ENCODE data around the gene GSTM4.
"Not testable (repeated sequence)": the region's sequence is repeated elsewhere in the genome, so short reads cannot be mapped to it uniquely, and the experiment has no call there.

The GSTM4 gene

DNA sequence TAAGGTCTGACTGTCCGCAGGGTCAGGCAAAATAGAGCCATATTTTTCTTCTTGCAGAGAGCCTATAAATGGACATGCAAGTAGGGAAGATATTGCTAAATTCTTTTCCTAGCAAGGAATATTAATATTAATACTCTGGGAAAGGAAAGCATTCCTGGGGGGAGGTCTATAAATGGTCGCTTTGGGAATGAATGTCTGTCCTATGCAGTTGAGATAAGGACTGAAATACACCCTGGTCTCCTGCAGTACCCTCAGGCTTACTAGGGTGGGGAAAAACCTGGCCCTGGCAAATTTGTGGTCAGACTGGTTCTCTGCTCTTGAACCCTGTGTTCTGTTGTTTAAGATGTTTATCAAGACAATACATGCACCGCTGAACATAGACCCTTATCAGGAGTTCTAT lies 47.0 kb downstream of the GSTM4 start:
- H3K27me3 ChIP-seq (ENCODE audit: insufficient read depth, poor library complexity, severe bottlenecking); DNase-seq (ENCODE audit: low read depth in 1 of 2, low spot score in 1 of 2); H3K27ac ChIP-seq (replicated peaks); H3K4me3 ChIP-seq (replicated peaks; ENCODE audit: insufficient read depth, low read length): not testable (repeated sequence)

DNA sequence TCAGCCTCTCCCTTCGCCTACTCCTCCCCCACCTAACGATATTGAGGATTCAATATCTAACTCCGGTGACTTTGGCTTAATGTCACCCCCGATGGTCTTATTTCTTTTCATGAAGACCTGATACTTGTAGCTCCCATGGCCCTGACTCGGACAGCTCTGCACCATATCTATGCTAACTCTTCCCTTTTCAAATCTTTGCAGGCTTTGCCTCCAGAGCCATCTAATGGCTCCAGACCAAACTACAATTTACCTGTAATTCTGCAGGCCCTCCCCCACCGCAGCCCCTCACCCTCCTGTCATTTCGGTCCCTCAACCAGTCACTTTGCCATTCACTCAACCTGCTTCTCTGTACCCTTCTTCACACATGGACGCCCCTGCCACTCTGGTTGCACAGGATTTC lies 48.3 kb downstream of the GSTM4 start:
- no peak overlapping the region for H3K4me3 ChIP-seq (replicated peaks; ENCODE audit: insufficient read depth, low read length)
- no peaks in the 10 kb centered on the region for H3K27me3 ChIP-seq (ENCODE audit: insufficient read depth, poor library complexity, severe bottlenecking)
- no peak for DNase-seq (ENCODE audit: low read depth in 1 of 2, low spot score in 1 of 2)
- no peak overlapping the region for H3K27ac ChIP-seq (replicated peaks)
- TF ChIP-seq SPI1 (IDR thresholded peaks at IDR 0.05; ENCODE audit: borderline replicate concordance, low read depth) (no peak), GABPA (IDR thresholded peaks at IDR 0.05; ENCODE audit: low read depth) (no peak), POLR2AphosphoS5 (IDR thresholded peaks at IDR 0.05; ENCODE audit: low read depth) (no peak)
- TF ChIP-seq, protein P1, sequence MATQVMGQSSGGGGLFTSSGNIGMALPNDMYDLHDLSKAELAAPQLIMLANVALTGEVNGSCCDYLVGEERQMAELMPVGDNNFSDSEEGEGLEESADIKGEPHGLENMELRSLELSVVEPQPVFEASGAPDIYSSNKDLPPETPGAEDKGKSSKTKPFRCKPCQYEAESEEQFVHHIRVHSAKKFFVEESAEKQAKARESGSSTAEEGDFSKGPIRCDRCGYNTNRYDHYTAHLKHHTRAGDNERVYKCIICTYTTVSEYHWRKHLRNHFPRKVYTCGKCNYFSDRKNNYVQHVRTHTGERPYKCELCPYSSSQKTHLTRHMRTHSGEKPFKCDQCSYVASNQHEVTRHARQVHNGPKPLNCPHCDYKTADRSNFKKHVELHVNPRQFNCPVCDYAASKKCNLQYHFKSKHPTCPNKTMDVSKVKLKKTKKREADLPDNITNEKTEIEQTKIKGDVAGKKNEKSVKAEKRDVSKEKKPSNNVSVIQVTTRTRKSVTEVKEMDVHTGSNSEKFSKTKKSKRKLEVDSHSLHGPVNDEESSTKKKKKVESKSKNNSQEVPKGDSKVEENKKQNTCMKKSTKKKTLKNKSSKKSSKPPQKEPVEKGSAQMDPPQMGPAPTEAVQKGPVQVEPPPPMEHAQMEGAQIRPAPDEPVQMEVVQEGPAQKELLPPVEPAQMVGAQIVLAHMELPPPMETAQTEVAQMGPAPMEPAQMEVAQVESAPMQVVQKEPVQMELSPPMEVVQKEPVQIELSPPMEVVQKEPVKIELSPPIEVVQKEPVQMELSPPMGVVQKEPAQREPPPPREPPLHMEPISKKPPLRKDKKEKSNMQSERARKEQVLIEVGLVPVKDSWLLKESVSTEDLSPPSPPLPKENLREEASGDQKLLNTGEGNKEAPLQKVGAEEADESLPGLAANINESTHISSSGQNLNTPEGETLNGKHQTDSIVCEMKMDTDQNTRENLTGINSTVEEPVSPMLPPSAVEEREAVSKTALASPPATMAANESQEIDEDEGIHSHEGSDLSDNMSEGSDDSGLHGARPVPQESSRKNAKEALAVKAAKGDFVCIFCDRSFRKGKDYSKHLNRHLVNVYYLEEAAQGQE (IDR thresholded peaks at IDR 0.05; ENCODE audit: insufficient replicate concordance, low read depth), result no peak
- TF ChIP-seq, protein P2, sequence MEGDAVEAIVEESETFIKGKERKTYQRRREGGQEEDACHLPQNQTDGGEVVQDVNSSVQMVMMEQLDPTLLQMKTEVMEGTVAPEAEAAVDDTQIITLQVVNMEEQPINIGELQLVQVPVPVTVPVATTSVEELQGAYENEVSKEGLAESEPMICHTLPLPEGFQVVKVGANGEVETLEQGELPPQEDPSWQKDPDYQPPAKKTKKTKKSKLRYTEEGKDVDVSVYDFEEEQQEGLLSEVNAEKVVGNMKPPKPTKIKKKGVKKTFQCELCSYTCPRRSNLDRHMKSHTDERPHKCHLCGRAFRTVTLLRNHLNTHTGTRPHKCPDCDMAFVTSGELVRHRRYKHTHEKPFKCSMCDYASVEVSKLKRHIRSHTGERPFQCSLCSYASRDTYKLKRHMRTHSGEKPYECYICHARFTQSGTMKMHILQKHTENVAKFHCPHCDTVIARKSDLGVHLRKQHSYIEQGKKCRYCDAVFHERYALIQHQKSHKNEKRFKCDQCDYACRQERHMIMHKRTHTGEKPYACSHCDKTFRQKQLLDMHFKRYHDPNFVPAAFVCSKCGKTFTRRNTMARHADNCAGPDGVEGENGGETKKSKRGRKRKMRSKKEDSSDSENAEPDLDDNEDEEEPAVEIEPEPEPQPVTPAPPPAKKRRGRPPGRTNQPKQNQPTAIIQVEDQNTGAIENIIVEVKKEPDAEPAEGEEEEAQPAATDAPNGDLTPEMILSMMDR (IDR thresholded peaks at IDR 0.05; ENCODE audit: insufficient read depth, low read length), result no peak

DNA sequence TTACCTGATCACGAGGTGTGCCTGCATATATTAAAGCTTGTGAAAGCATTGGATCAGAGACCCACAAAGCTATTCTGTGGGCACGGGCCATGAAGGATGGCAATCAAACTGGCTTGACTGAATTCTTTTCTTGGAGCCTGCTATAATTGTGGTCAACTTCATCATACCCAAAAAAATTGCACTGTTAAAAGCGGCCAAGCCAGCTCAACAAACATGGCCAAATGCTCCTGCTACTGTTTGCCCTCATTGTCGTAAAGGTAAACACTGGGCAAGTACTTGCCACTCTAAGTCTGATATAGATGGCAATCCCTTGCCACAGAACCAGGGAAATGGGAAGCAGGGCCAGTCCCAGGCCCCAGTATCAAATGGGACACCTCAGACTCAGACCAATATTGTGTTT lies 49.5 kb downstream of the GSTM4 start:
- no peak overlapping the region for H3K27ac ChIP-seq (replicated peaks)
- H3K4me3 ChIP-seq (replicated peaks; ENCODE audit: insufficient read depth, low read length), result no peak overlapping the region
- no peaks in the 10 kb centered on the region for H3K27me3 ChIP-seq (ENCODE audit: insufficient read depth, poor library complexity, severe bottlenecking)
- no peak for DNase-seq (ENCODE audit: low read depth in 1 of 2, low spot score in 1 of 2)
- TF ChIP-seq, protein P1 (IDR thresholded peaks at IDR 0.05; ENCODE audit: insufficient replicate concordance, low read depth), result no peak
- TF ChIP-seq, protein P2 (IDR thresholded peaks at IDR 0.05; ENCODE audit: insufficient read depth, low read length), result no peak
- TF ChIP-seq SPI1 (IDR thresholded peaks at IDR 0.05; ENCODE audit: borderline replicate concordance, low read depth), result no peak
- no peak for TF ChIP-seq POLR2AphosphoS5 (IDR thresholded peaks at IDR 0.05; ENCODE audit: low read depth)

DNA sequence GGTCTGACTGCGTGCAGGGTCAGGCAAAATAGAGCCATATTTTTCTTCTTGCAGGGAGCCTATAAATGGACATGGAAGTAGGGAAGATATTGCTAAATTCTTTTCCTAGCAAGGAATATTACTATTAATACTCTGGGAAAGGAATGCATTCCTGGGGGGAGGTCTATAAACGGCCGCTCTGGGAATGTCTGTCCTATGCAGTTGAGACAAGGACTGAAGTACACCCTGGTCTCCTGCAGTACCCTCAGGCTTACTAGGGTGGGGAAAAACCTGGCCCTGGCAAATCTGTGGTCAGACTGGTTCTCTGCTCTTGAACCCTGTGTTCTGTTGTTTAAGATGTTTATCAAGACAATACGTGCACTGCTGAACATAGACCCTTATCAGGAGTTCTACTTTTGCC lies 53.0 kb downstream of the GSTM4 start:
- H3K27me3 ChIP-seq (ENCODE audit: insufficient read depth, poor library complexity, severe bottlenecking); DNase-seq (ENCODE audit: low read depth in 1 of 2, low spot score in 1 of 2); H3K27ac ChIP-seq (replicated peaks); H3K4me3 ChIP-seq (replicated peaks; ENCODE audit: insufficient read depth, low read length): not testable (repeated sequence)

DNA sequence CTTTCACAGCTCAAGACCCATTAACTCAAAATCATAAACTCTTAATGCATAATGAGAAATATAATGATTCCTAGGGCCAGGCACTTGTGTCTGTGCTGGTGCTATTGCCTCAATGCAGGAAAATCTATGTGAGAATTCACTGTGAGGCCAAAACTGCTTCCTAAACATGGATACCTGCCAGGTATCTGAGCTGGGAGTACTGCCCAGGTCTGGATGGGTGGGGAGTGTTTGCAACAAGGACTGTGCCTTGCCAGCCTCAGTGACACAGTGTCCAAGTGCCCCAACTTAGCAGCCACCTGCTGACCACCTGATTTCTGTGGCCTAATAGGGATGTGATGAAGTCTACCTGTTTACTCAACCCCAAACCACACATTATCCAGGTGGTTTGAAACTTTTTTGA lies 53.9 kb downstream of the GSTM4 start:
- H3K27ac ChIP-seq (replicated peaks); H3K4me3 ChIP-seq (replicated peaks; ENCODE audit: insufficient read depth, low read length); DNase-seq (ENCODE audit: low read depth in 1 of 2, low spot score in 1 of 2); H3K27me3 ChIP-seq (ENCODE audit: insufficient read depth, poor library complexity, severe bottlenecking): not testable (repeated sequence)
